HEK293 (cell line): Measurements from ENCODE around the gene BLVRA.

ENCODE experiments used
- CTCF ChIA-PET: fragments of 350-600 bp; formaldehyde crosslinking; extraction: SDS; loops from one replicate; lab custom pipeline; 2021; ENCODE audit warnings: antibody characterized with exemption; lab: Yijun Ruan, JAX
- POLR2A ChIA-PET: fragments of 300-600 bp; formaldehyde crosslinking; extraction: SDS; loops from one replicate; lab custom pipeline; 2020; ENCODE audit warnings: antibody characterized with exemption, inconsistent platforms; lab: Yijun Ruan, JAX
- H3K27ac ChIP-seq: fragments of 200-500 bp; sonication (Bioruptor generic); 2 replicates; pipeline ENCODE4 v1.5.1; 2014; ENCODE audit warnings: low read depth, low read length, control low read depth, inconsistent platforms; ENCODE audit errors: extremely low read depth
- H3K36me3 ChIP-seq, 2 experiments: fragments of 200-500 bp in 1 of 2; sonication (Bioruptor generic) in 1 of 2; 1 replicate in 1 of 2; 2 replicates in 1 of 2; pipeline ENCODE4 v1.5.1; 2014 to 2017; ENCODE audit warnings: inconsistent platforms in 2 of 2, low read length in 2 of 2; ENCODE audit not compliant: control insufficient read depth in 2 of 2, insufficient read depth in 1 of 2
- H3K4me1 ChIP-seq: fragments of 200-500 bp; sonication (Bioruptor generic); 2 replicates; pipeline ENCODE4 v1.5.1; 2014; ENCODE audit warnings: mild to moderate bottlenecking, low read length, inconsistent platforms; ENCODE audit not compliant: control insufficient read depth, insufficient read depth
- H3K4me3 ChIP-seq: 2 replicates; pipeline ENCODE4 v1.5.1; 2011; ENCODE audit warnings: low read depth, mild to moderate bottlenecking, control low read depth, low read length, moderate library complexity
- H3K9me3 ChIP-seq: fragments of 200-500 bp; sonication (Bioruptor generic); 2 replicates; pipeline ENCODE4 v1.5.1; 2014; ENCODE audit warnings: low read depth, low read length, inconsistent platforms; ENCODE audit not compliant: control insufficient read depth, insufficient read depth
- ZBTB8A ChIP-seq: fragments of 450-650 bp; formaldehyde crosslinking; IDR thresholded peaks from 2 replicates; pipeline ENCODE4 v1.5.1; 2016; ENCODE audit warnings: missing biosample characterization, missing genetic modification characterization
- ZEB2 ChIP-seq: fragments of 450-650 bp; formaldehyde crosslinking; IDR thresholded peaks from 2 replicates; pipeline ENCODE4 v1.5.1; 2016; ENCODE audit warnings: missing biosample characterization, missing genetic modification characterization
- ZNF133 ChIP-seq: fragments of 450-650 bp; formaldehyde crosslinking; IDR thresholded peaks from 2 replicates; pipeline ENCODE4 v1.5.1; 2016; ENCODE audit warnings: missing biosample characterization, missing genetic modification characterization
- ZNF174 ChIP-seq: fragments of 450-650 bp; formaldehyde crosslinking; IDR thresholded peaks from 2 replicates; pipeline ENCODE4 v1.5.0; 2017; ENCODE audit warnings: missing biosample characterization, mild to moderate bottlenecking, missing genetic modification characterization
- ZNF184 ChIP-seq: fragments of 450-650 bp; IDR thresholded peaks from 2 replicates; pipeline ENCODE4 v1.5.1; 2018; ENCODE audit warnings: missing biosample characterization, mild to moderate bottlenecking, missing genetic modification characterization
- ZNF239 ChIP-seq: fragments of 450-650 bp; formaldehyde crosslinking; IDR thresholded peaks from 2 replicates; pipeline ENCODE4 v1.5.1; 2016; ENCODE audit warnings: missing biosample characterization, missing genetic modification characterization
- ZNF416 ChIP-seq: fragments of 450-650 bp; formaldehyde crosslinking; IDR thresholded peaks from 2 replicates; pipeline ENCODE4 v1.5.1; 2016; ENCODE audit warnings: missing biosample characterization, missing genetic modification characterization
- ZNF473 ChIP-seq: fragments of 450-650 bp; formaldehyde crosslinking; IDR thresholded peaks from 2 replicates; pipeline ENCODE4 v1.5.1; 2017; ENCODE audit warnings: missing biosample characterization, missing genetic modification characterization
- ZNF560 ChIP-seq: fragments of 450-650 bp; formaldehyde crosslinking; IDR thresholded peaks from 2 replicates; pipeline ENCODE4 v1.5.1; 2017; ENCODE audit warnings: missing biosample characterization, missing genetic modification characterization, borderline replicate concordance
- ZNF585B ChIP-seq: fragments of 450-650 bp; formaldehyde crosslinking; IDR thresholded peaks from 2 replicates; pipeline ENCODE4 v1.5.1; 2016; ENCODE audit warnings: missing biosample characterization, missing genetic modification characterization
- ZNF629 ChIP-seq: fragments of 450-650 bp; formaldehyde crosslinking; IDR thresholded peaks from 2 replicates; pipeline ENCODE4 v1.5.1; 2017; ENCODE audit warnings: missing biosample characterization, missing genetic modification characterization
- ZNF658 ChIP-seq: fragments of 450-650 bp; formaldehyde crosslinking; IDR thresholded peaks from 2 replicates; pipeline ENCODE4; 2016; ENCODE audit warnings: missing biosample characterization, missing genetic modification characterization
- ZNF707 ChIP-seq: fragments of 450-650 bp; formaldehyde crosslinking; IDR thresholded peaks from 2 replicates; pipeline ENCODE4 v1.5.1; 2016; ENCODE audit warnings: missing biosample characterization, missing genetic modification characterization
- ZNF747 ChIP-seq: fragments of 450-650 bp; formaldehyde crosslinking; IDR thresholded peaks from 2 replicates; pipeline ENCODE4 v1.5.1; 2016; ENCODE audit warnings: missing biosample characterization, missing genetic modification characterization
- ZNF785 ChIP-seq: fragments of 450-650 bp; formaldehyde crosslinking; IDR thresholded peaks from 2 replicates; pipeline ENCODE4 v1.5.1; 2016; ENCODE audit warnings: missing biosample characterization, missing genetic modification characterization
- ZSCAN16 ChIP-seq: fragments of 450-650 bp; formaldehyde crosslinking; IDR thresholded peaks from 2 replicates; pipeline ENCODE4 v1.5.1; 2016; ENCODE audit warnings: missing biosample characterization, missing genetic modification characterization
- TF ChIP-seq, protein P1 (sequence below): fragments of 450-650 bp; formaldehyde crosslinking; IDR thresholded peaks from 2 replicates; pipeline ENCODE4 v1.5.1; 2017; ENCODE audit warnings: missing biosample characterization, missing genetic modification characterization
- TF ChIP-seq, protein P2 (sequence below): fragments of 450-650 bp; formaldehyde crosslinking; IDR thresholded peaks from 2 replicates; pipeline ENCODE4 v1.5.1; 2017; ENCODE audit warnings: missing biosample characterization, missing genetic modification characterization
- TF ChIP-seq, protein P3 (sequence below): fragments of 450-650 bp; formaldehyde crosslinking; optimal IDR thresholded peaks from 2 replicates; pipeline ENCODE3; 2016; ENCODE audit warnings: missing biosample characterization, mild to moderate bottlenecking, missing genetic modification characterization
- TF ChIP-seq, protein P4 (sequence below): fragments of 450-650 bp; formaldehyde crosslinking; IDR thresholded peaks from 2 replicates; pipeline ENCODE4 v1.5.1; 2016; ENCODE audit warnings: missing biosample characterization, missing genetic modification characterization
- TF ChIP-seq, protein P5 (sequence below): fragments of 450-650 bp; formaldehyde crosslinking; IDR thresholded peaks from 2 replicates; pipeline ENCODE4 v1.5.1; 2016; ENCODE audit warnings: missing biosample characterization, missing genetic modification characterization
- TF ChIP-seq, protein P6 (sequence below): fragments of 450-650 bp; formaldehyde crosslinking; IDR thresholded peaks from 2 replicates; pipeline ENCODE4 v1.5.1; 2017; ENCODE audit warnings: missing biosample characterization, mild to moderate bottlenecking, missing genetic modification characterization, moderate library complexity
- TF ChIP-seq, protein P7 (sequence below): fragments of 450-650 bp; formaldehyde crosslinking; IDR thresholded peaks from 2 replicates; pipeline ENCODE4 v1.5.1; 2016; ENCODE audit warnings: missing biosample characterization, missing genetic modification characterization

Gene BLVRA

DNA sequence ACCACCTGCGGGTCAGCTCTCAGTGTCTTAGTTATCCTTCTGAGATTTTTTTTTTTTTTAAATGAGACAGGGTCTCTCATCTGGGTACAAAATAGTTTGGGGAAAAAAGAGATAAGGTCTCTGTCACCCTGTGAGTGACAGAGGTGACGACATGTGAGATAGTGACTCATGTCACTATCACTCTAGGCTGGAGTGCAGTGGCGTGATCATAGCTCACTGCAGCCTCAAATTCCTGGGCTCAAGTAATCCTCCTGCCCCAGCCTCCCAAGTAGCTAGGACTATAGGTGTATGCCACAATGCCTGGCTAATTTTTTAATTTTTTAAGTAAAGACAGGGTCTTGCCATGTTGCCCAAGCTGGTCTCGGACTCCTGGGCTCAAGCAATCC, 10.4 kb downstream of the BLVRA start:
- Histone ChIP-seq H3K36me3 (peaks cover 0 to 21% of the 10 kb centered on the region in 2 experiments; a peak in 1 of 3 replicates), H3K4me1 (peaks cover 11% of the 10 kb centered on the region; the same call in 1 of the 2 replicates), H3K9me3 (no peaks in the 10 kb centered on the region), H3K27ac (no peak overlapping the region), H3K4me3 (no peak overlapping the region)
- no peak for TF ChIP-seq ZNF747
- TF ChIP-seq, protein P1, sequence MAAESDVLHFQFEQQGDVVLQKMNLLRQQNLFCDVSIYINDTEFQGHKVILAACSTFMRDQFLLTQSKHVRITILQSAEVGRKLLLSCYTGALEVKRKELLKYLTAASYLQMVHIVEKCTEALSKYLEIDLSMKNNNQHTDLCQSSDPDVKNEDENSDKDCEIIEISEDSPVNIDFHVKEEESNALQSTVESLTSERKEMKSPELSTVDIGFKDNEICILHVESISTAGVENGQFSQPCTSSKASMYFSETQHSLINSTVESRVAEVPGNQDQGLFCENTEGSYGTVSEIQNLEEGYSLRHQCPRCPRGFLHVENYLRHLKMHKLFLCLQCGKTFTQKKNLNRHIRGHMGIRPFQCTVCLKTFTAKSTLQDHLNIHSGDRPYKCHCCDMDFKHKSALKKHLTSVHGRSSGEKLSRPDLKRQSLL, result no peak
- TF ChIP-seq, protein P2, sequence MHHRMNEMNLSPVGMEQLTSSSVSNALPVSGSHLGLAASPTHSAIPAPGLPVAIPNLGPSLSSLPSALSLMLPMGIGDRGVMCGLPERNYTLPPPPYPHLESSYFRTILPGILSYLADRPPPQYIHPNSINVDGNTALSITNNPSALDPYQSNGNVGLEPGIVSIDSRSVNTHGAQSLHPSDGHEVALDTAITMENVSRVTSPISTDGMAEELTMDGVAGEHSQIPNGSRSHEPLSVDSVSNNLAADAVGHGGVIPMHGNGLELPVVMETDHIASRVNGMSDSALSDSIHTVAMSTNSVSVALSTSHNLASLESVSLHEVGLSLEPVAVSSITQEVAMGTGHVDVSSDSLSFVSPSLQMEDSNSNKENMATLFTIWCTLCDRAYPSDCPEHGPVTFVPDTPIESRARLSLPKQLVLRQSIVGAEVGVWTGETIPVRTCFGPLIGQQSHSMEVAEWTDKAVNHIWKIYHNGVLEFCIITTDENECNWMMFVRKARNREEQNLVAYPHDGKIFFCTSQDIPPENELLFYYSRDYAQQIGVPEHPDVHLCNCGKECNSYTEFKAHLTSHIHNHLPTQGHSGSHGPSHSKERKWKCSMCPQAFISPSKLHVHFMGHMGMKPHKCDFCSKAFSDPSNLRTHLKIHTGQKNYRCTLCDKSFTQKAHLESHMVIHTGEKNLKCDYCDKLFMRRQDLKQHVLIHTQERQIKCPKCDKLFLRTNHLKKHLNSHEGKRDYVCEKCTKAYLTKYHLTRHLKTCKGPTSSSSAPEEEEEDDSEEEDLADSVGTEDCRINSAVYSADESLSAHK (tag by site-specific recombination), result no peak
- TF ChIP-seq, protein P3, sequence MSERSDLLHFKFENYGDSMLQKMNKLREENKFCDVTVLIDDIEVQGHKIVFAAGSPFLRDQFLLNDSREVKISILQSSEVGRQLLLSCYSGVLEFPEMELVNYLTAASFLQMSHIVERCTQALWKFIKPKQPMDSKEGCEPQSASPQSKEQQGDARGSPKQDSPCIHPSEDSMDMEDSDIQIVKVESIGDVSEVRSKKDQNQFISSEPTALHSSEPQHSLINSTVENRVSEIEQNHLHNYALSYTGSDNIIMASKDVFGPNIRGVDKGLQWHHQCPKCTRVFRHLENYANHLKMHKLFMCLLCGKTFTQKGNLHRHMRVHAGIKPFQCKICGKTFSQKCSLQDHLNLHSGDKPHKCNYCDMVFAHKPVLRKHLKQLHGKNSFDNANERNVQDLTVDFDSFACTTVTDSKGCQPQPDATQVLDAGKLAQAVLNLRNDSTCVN, result no peak
- TF ChIP-seq, protein P4, sequence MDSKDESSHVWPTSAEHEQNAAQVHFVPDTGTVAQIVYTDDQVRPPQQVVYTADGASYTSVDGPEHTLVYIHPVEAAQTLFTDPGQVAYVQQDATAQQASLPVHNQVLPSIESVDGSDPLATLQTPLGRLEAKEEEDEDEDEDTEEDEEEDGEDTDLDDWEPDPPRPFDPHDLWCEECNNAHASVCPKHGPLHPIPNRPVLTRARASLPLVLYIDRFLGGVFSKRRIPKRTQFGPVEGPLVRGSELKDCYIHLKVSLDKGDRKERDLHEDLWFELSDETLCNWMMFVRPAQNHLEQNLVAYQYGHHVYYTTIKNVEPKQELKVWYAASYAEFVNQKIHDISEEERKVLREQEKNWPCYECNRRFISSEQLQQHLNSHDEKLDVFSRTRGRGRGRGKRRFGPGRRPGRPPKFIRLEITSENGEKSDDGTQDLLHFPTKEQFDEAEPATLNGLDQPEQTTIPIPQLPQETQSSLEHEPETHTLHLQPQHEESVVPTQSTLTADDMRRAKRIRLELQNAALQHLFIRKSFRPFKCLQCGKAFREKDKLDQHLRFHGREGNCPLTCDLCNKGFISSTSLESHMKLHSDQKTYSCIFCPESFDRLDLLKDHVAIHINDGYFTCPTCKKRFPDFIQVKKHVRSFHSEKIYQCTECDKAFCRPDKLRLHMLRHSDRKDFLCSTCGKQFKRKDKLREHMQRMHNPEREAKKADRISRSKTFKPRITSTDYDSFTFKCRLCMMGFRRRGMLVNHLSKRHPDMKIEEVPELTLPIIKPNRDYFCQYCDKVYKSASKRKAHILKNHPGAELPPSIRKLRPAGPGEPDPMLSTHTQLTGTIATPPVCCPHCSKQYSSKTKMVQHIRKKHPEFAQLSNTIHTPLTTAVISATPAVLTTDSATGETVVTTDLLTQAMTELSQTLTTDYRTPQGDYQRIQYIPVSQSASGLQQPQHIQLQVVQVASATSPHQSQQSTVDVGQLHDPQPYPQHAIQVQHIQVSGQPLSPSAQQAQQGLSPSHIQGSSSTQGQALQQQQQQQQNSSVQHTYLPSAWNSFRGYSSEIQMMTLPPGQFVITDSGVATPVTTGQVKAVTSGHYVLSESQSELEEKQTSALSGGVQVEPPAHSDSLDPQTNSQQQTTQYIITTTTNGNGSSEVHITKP (tag by site-specific recombination), result no peak
- TF ChIP-seq, protein P5, sequence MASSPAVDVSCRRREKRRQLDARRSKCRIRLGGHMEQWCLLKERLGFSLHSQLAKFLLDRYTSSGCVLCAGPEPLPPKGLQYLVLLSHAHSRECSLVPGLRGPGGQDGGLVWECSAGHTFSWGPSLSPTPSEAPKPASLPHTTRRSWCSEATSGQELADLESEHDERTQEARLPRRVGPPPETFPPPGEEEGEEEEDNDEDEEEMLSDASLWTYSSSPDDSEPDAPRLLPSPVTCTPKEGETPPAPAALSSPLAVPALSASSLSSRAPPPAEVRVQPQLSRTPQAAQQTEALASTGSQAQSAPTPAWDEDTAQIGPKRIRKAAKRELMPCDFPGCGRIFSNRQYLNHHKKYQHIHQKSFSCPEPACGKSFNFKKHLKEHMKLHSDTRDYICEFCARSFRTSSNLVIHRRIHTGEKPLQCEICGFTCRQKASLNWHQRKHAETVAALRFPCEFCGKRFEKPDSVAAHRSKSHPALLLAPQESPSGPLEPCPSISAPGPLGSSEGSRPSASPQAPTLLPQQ (tag by site-specific recombination), result no peak
- TF ChIP-seq ZNF560, result no peak
- no peak for TF ChIP-seq ZNF785
- no peak for TF ChIP-seq ZNF239 (tag by site-specific recombination)
- TF ChIP-seq ZSCAN16 (tag by site-specific recombination), result no peak
- ChIA-PET CTCF (interaction anchor here (0.7 to 1.3 kb wide), 2 partner anchors 32 to 330 kb away, joined by 4 read pairs; no protein-coding TSS in a partner anchor), POLR2A (interaction anchor here (0.6 kb wide), 1 partner anchor 15 kb away, joined by 3 read pairs; no protein-coding TSS in a partner anchor)

DNA sequence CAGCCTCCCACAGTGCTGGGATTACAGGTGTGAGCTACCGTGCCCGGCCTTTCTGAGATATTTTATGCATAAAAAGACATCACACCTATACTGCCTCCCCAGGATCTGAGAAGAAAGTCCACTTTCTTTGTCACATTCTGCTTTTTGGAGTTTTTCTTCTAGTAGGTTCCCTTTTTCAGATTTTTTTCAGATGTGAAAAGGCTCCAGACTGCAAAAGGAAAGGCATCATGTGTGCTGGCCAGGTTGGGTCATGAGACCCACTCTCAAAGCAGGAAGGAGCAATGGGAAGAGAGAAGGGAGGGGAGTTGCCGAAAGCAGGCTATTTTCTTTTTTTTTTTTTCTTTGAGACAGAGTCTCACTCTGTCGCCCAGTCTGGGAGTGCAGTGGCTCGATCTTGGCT, 10.8 kb downstream of the BLVRA start:
- ChIA-PET CTCF (interaction anchor here (0.7 kb wide), 1 partner anchor 31 kb away, joined by 4 read pairs; no protein-coding TSS in a partner anchor), POLR2A (interaction anchor here (0.6 kb wide), 1 partner anchor 15 kb away, joined by 3 read pairs; no protein-coding TSS in a partner anchor)
- Histone ChIP-seq H3K36me3 (peaks cover 0 to 21% of the 10 kb centered on the region in 2 experiments; a peak in 1 of 3 replicates), H3K4me3 (no peak overlapping the region), H3K9me3 (no peaks in the 10 kb centered on the region), H3K27ac (no peak overlapping the region), H3K4me1 (peaks cover 10% of the 10 kb centered on the region; the same call in 1 of the 2 replicates)
- TF ChIP-seq ZNF174 (tag by site-specific recombination), result no peak
- TF ChIP-seq ZNF707 (tag by site-specific recombination), result no peak
- TF ChIP-seq ZEB2 (tag by site-specific recombination), result no peak
- no peak for TF ChIP-seq ZBTB8A (tag by site-specific recombination)
- TF ChIP-seq, protein P6, sequence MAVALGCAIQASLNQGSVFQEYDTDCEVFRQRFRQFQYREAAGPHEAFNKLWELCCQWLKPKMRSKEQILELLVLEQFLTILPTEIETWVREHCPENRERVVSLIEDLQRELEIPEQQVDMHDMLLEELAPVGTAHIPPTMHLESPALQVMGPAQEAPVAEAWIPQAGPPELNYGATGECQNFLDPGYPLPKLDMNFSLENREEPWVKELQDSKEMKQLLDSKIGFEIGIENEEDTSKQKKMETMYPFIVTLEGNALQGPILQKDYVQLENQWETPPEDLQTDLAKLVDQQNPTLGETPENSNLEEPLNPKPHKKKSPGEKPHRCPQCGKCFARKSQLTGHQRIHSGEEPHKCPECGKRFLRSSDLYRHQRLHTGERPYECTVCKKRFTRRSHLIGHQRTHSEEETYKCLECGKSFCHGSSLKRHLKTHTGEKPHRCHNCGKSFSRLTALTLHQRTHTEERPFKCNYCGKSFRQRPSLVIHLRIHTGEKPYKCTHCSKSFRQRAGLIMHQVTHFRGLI (tag by site-specific recombination), result no peak
- no peak for TF ChIP-seq ZNF658 (tag by site-specific recombination)
- TF ChIP-seq ZNF133, result no peak
- TF ChIP-seq, protein P7, sequence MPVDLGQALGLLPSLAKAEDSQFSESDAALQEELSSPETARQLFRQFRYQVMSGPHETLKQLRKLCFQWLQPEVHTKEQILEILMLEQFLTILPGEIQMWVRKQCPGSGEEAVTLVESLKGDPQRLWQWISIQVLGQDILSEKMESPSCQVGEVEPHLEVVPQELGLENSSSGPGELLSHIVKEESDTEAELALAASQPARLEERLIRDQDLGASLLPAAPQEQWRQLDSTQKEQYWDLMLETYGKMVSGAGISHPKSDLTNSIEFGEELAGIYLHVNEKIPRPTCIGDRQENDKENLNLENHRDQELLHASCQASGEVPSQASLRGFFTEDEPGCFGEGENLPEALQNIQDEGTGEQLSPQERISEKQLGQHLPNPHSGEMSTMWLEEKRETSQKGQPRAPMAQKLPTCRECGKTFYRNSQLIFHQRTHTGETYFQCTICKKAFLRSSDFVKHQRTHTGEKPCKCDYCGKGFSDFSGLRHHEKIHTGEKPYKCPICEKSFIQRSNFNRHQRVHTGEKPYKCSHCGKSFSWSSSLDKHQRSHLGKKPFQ, result no peak
- no peak for TF ChIP-seq ZNF629
- TF ChIP-seq ZNF473, result no peak
- TF ChIP-seq ZNF585B (tag by site-specific recombination), result no peak
- no peak for TF ChIP-seq ZNF416 (tag by site-specific recombination)
- TF ChIP-seq ZNF184 (tag by site-specific recombination), result no peak
